ENCODE data around the gene SAMD10. TPM values are rescaled to one million over a fixed set of nuclear protein-coding genes. Genes with fewer than 3 reads are reported as not detected.

SAMD10 gene
- polyA plus RNA-seq, 1 of the 3 experiments (the other 2 are of a cell fraction), result 11.6 TPM

DNA sequence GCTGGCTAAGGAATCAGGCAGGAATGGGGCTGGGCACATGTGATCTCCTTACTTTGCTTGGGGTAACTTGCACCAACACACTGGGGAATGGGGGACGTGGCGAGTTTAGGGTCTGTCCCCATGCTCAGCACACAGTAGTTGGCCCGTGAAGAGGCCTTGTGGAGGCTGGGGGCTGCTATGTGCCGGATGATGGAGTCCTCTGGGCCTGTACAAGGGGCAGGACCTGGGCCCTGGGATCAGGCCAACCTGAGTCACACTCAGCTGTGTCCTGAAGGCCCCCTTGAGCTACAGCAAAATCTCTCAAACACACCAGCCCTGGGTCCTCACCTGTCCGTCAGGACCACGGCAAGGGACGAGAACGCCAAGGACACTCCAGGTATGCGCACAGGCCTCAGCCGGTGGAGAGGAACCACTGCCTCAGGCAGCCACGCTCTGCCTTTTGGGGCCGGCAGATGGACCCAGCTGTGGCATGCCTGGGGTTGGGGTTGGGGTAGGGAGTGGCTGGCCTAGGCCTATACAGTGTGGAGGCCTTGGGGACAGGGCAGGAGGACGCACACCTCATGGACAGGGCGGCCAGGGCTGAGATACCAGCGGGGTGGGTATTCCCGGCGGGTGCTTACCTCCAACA, 34.3 kb downstream of the SAMD10 start:
- no peak overlapping the region for H3K4me3 ChIP-seq (ENCODE audit: low read depth in 2 of 2, low read length in 1 of 2)
- peaks cover 35% of the 10 kb centered on the region; the same call in 1 of the 2 replicates for H3K79me2 ChIP-seq (ENCODE audit: insufficient read depth)
- 100% methylated on average over 3 of the region's 17 CpGs for WGBS (ENCODE audit: low lambda C conversion rate)
- no peak overlapping the region for H3K4me2 ChIP-seq
- H3K27ac ChIP-seq (ENCODE audit: low read depth in 2 of 2, low read length in 1 of 2), result no peak overlapping the region
- POLR2A ChIA-PET, result no interaction called here
- CTCF ChIA-PET, result interaction anchor here (2.0 kb wide), 1 partner anchor 170 kb away, joined by 11 read pairs; no protein-coding TSS in a partner anchor
- H3K27me3 ChIP-seq (ENCODE audit: insufficient read depth), result no peaks in the 10 kb centered on the region
- H3K9me2 ChIP-seq, result no peaks in the 10 kb centered on the region
- no peak for DNase-seq
- H3K9me3 ChIP-seq, result no peaks in the 10 kb centered on the region
- peaks cover 0 to 41% of the 10 kb centered on the region in 2 experiments for H3K36me3 ChIP-seq (replicated peaks in 1 of 2; ENCODE audit: control insufficient read depth in 1 of 2, insufficient read depth in 2 of 2, low read length in 1 of 2)
- TF ChIP-seq, protein P1, sequence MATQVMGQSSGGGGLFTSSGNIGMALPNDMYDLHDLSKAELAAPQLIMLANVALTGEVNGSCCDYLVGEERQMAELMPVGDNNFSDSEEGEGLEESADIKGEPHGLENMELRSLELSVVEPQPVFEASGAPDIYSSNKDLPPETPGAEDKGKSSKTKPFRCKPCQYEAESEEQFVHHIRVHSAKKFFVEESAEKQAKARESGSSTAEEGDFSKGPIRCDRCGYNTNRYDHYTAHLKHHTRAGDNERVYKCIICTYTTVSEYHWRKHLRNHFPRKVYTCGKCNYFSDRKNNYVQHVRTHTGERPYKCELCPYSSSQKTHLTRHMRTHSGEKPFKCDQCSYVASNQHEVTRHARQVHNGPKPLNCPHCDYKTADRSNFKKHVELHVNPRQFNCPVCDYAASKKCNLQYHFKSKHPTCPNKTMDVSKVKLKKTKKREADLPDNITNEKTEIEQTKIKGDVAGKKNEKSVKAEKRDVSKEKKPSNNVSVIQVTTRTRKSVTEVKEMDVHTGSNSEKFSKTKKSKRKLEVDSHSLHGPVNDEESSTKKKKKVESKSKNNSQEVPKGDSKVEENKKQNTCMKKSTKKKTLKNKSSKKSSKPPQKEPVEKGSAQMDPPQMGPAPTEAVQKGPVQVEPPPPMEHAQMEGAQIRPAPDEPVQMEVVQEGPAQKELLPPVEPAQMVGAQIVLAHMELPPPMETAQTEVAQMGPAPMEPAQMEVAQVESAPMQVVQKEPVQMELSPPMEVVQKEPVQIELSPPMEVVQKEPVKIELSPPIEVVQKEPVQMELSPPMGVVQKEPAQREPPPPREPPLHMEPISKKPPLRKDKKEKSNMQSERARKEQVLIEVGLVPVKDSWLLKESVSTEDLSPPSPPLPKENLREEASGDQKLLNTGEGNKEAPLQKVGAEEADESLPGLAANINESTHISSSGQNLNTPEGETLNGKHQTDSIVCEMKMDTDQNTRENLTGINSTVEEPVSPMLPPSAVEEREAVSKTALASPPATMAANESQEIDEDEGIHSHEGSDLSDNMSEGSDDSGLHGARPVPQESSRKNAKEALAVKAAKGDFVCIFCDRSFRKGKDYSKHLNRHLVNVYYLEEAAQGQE (IDR thresholded peaks at IDR 0.05; ENCODE audit: low read depth, low read length), result no peak
- TF ChIP-seq FOXJ3 (CRISPR knock-in tag; IDR thresholded peaks at IDR 0.05) (no peak), TEAD4 (IDR thresholded peaks at IDR 0.05; ENCODE audit: borderline replicate concordance, insufficient read depth) (no peak), NRF1 (IDR thresholded peaks at IDR 0.05; ENCODE audit: low read depth, low read length) (no peak), POLR2AphosphoS5 (IDR thresholded peaks at IDR 0.05; ENCODE audit: low read depth, low read length) (no peak), GABPA (IDR thresholded peaks at IDR 0.05; ENCODE audit: low read depth) (no peak), RAD21 (IDR thresholded peaks at IDR 0.05; ENCODE audit: low read length) (no peak), FOSL2 (IDR thresholded peaks at IDR 0.05; ENCODE audit: borderline replicate concordance, low read depth) (no peak), SMC3 (IDR thresholded peaks at IDR 0.05; ENCODE audit: low read depth, low read length) (no peak), GATA2 (CRISPR knock-in tag; IDR thresholded peaks at IDR 0.05) (no peak), RCOR1 (IDR thresholded peaks at IDR 0.05; ENCODE audit: low read length) (no peak), JUND (IDR thresholded peaks at IDR 0.05) (no peak), EP300 (IDR thresholded peaks at IDR 0.05; ENCODE audit: borderline replicate concordance in 1 of 2, low read depth in 1 of 2, low read length in 1 of 2) (no peak), USF2 (IDR thresholded peaks at IDR 0.05; ENCODE audit: borderline replicate concordance, low read depth, low read length) (no peak), MEF2A (IDR thresholded peaks at IDR 0.05; ENCODE audit: borderline replicate concordance, low read depth) (no peak), SIN3A (IDR thresholded peaks at IDR 0.05; ENCODE audit: borderline replicate concordance, low read depth, low read length) (no peak), RXRA (IDR thresholded peaks at IDR 0.05; ENCODE audit: borderline replicate concordance, low read depth) (no peak), NFIC (IDR thresholded peaks at IDR 0.05; ENCODE audit: borderline replicate concordance) (no peak)
- H3F3A ChIP-seq (replicated peaks; ENCODE audit: insufficient read depth), result peaks cover 30% of the 10 kb centered on the region
- no peak overlapping the region for H3K9ac ChIP-seq
- peaks cover 77% of the 10 kb centered on the region for H4K20me1 ChIP-seq (ENCODE audit: insufficient read depth)
- H3K4me1 ChIP-seq (ENCODE audit: control insufficient read depth in 1 of 2, insufficient read depth in 2 of 2, low read depth in 1 of 2, low read length in 1 of 2), result peaks cover 14 to 26% of the 10 kb centered on the region in 2 experiments; a peak in 3 of 4 replicates
- H2AFZ ChIP-seq (ENCODE audit: low read depth), result no peak overlapping the region
